PC-9 (cell line): Measurements from ENCODE around the gene BACH2. TPM values are rescaled to one million over a fixed set of nuclear protein-coding genes. Genes with fewer than 3 reads are reported as not detected.

ENCODE experiments used
- BruUV-seq: library from RNA; stranded (reverse); fragments of 400-500 nt; replicated peaks from 2 replicates; lab custom pipeline; 2021; lab: Mats Ljungman, UMichigan
- CTCF ChIA-PET: fragments of 300-600 bp; sonication (Branson Sonifier 250); formaldehyde crosslinking; loops from one replicate; lab custom pipeline; 2022; ENCODE audit warnings: antibody characterized with exemption; lab: Charles Lee
- POLR2A ChIA-PET: fragments of 300-600 bp; sonication (Branson Sonifier 250); formaldehyde crosslinking; loops from one replicate; lab custom pipeline; 2022; ENCODE audit warnings: antibody characterized with exemption; ENCODE audit not compliant: unreplicated experiment; lab: Charles Lee
- DNase-seq, 2 experiments: peaks; one replicate each; pipeline versions ENCODE4 v3.0.0 to v3.0.0-alpha.2; 2015 to 2022; ENCODE audit warnings: mixed read lengths in 1 of 2
- H2AFZ ChIP-seq: fragments of 200-600 bp; sonication (generic); 2 replicates; pipeline ENCODE4 v1.8.1; 2017; ENCODE audit warnings: antibody characterized with exemption
- H3F3A ChIP-seq: fragments of 200-600 bp; sonication (generic); 2 replicates; pipeline ENCODE4 v1.8.1; 2017; ENCODE audit warnings: antibody characterized with exemption, mild to moderate bottlenecking, low read depth; ENCODE audit not compliant: insufficient read depth
- H3K27ac ChIP-seq: fragments of 200-600 bp; sonication (generic); 2 replicates; pipeline ENCODE4 v1.6.1; 2016; ENCODE audit warnings: mixed run types
- H3K27me3 ChIP-seq: fragments of 200-600 bp; sonication (generic); 2 replicates; pipeline ENCODE4 v1.6.1; 2016; ENCODE audit warnings: low read depth, mixed run types; ENCODE audit not compliant: insufficient read depth
- H3K36me3 ChIP-seq: fragments of 200-600 bp; sonication (generic); 2 replicates; pipeline ENCODE4 v1.6.1; 2016; ENCODE audit warnings: low read depth, mixed run types
- H3K4me1 ChIP-seq: fragments of 200-600 bp; sonication (generic); replicated peaks from 2 replicates; pipeline ENCODE4 v1.6.1; 2016; ENCODE audit warnings: mixed run types; ENCODE audit not compliant: insufficient read depth
- H3K4me2 ChIP-seq: fragments of 200-600 bp; sonication (generic); 2 replicates; pipeline ENCODE4 v1.6.1; 2017; ENCODE audit warnings: mixed run types
- H3K4me3 ChIP-seq: fragments of 200-600 bp; sonication (generic); 2 replicates; pipeline ENCODE4 v1.6.1; 2016; ENCODE audit warnings: mixed run types
- H3K79me2 ChIP-seq: fragments of 200-600 bp; sonication (generic); 2 replicates; pipeline ENCODE4 v1.6.1; 2017; ENCODE audit warnings: low read depth, mixed run types
- H3K9me2 ChIP-seq: fragments of 200-600 bp; sonication (generic); 2 replicates; pipeline ENCODE4 v1.8.1; 2017; ENCODE audit warnings: mild to moderate bottlenecking; ENCODE audit not compliant: insufficient read depth
- H3K9me3 ChIP-seq: fragments of 200-600 bp; sonication (generic); 2 replicates; pipeline ENCODE4 v1.8.1; 2016; ENCODE audit warnings: low read depth; ENCODE audit not compliant: insufficient read depth
- H4K20me1 ChIP-seq: fragments of 200-600 bp; sonication (generic); 2 replicates; pipeline ENCODE4 v1.8.1; 2017; ENCODE audit not compliant: insufficient read depth
- EZH2 ChIP-seq: fragments of 200-600 bp; sonication (generic); IDR thresholded peaks from 2 replicates; pipeline ENCODE4 v1.8.0; 2017; ENCODE audit warnings: antibody characterized with exemption, low read depth
- intact Hi-C: fragments of 100-400 bp; cut with micrococcal nuclease; formaldehyde crosslinking; loops from one replicate; pipeline ENCODE4 v1.10.0; 2022; ENCODE audit not compliant: unreplicated experiment
- total RNA-seq: library from RNA; stranded (reverse); gene quantifications from 2 replicates; pipeline ENCODE4 v1.2.3, GENCODE V29; 2021
- TF ChIP-seq, protein P1 (sequence below): fragments of 200-600 bp; sonication (generic); conservative IDR thresholded peaks from 2 replicates; pipeline ENCODE4 v1.6.1; 2017; ENCODE audit warnings: mixed run types, antibody characterized with exemption, mild to moderate bottlenecking, moderate library complexity

Gene BACH2
- total RNA-seq, 1 experiment from 2014 or later, result 2.3 TPM

DNA sequence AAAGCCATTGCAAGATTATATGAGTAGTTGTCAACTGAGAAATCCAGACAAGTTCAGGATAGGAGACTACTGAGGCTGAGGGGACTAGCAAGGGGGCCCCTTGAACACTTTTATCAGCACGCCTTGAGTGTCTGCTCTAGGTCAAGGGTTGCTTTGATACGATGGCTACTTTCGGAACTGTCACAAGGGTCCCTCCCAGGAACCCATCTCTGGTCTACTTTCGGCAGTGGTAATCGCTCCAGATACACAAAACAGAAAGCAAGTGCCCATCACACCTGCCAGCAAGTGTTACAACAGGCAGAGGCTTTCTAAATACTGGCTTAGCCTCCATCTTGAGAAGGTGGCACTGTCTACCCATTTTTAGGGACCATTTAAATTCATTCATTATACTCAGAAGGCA lies 341.3 kb downstream of the BACH2 start:
- BruUV-seq, result no TSS peak
- Histone ChIP-seq H3K4me1 (no peaks in the 10 kb centered on the region), H3K27me3 (no peaks in the 10 kb centered on the region), H3K9me3 (no peaks in the 10 kb centered on the region), H3K27ac (no peak overlapping the region), H3K36me3 (no peaks in the 10 kb centered on the region), H3K4me2 (no peak overlapping the region), H3F3A (no peaks in the 10 kb centered on the region), H3K9me2 (no peaks in the 10 kb centered on the region), H2AFZ (no peak overlapping the region), H3K4me3 (no peak overlapping the region), H3K79me2 (no peaks in the 10 kb centered on the region), H4K20me1 (no peaks in the 10 kb centered on the region)
- ChIA-PET POLR2A (no interaction called here), CTCF (no interaction called here)
- no peak for DNase-seq
- intact Hi-C loops, result no loop called here
- TF ChIP-seq EZH2, result no peak
- TF ChIP-seq, protein P1, sequence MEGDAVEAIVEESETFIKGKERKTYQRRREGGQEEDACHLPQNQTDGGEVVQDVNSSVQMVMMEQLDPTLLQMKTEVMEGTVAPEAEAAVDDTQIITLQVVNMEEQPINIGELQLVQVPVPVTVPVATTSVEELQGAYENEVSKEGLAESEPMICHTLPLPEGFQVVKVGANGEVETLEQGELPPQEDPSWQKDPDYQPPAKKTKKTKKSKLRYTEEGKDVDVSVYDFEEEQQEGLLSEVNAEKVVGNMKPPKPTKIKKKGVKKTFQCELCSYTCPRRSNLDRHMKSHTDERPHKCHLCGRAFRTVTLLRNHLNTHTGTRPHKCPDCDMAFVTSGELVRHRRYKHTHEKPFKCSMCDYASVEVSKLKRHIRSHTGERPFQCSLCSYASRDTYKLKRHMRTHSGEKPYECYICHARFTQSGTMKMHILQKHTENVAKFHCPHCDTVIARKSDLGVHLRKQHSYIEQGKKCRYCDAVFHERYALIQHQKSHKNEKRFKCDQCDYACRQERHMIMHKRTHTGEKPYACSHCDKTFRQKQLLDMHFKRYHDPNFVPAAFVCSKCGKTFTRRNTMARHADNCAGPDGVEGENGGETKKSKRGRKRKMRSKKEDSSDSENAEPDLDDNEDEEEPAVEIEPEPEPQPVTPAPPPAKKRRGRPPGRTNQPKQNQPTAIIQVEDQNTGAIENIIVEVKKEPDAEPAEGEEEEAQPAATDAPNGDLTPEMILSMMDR, result no peak

DNA sequence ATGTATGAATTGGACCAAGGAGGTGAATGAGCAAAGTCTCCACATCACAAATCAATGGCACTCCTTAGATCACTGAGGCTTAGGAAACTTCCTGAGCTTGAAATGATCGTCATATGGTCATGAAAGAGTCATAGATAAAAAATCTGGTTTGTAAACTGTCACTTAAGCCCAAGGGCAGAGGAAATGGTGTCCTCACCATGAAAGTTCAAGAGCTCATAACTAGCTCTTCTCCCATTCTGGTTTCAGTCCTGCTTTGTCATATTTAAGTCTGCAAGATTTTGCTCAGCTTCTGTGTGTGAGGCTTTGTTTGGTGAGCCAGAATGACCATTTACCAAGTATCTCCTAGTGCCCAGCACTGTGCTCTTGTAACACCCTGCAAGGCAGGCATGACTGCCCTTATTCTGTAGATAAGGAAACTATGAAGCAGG lies 341.9 kb downstream of the BACH2 start:
- H3K4me3 ChIP-seq, result no peak overlapping the region
- no peaks in the 10 kb centered on the region for H3F3A ChIP-seq
- H3K9me2 ChIP-seq, result no peaks in the 10 kb centered on the region
- H3K27ac ChIP-seq, result no peak overlapping the region
- ChIA-PET POLR2A (no interaction called here), CTCF (no interaction called here)
- no TSS peak for BruUV-seq
- no peak overlapping the region for H2AFZ ChIP-seq
- H3K79me2 ChIP-seq, result no peaks in the 10 kb centered on the region
- no peaks in the 10 kb centered on the region for H3K36me3 ChIP-seq
- H3K27me3 ChIP-seq, result no peaks in the 10 kb centered on the region
- intact Hi-C loops, result no loop called here
- no peaks in the 10 kb centered on the region for H4K20me1 ChIP-seq
- H3K4me2 ChIP-seq, result no peak overlapping the region
- H3K9me3 ChIP-seq, result no peaks in the 10 kb centered on the region
- H3K4me1 ChIP-seq, result no peaks in the 10 kb centered on the region
- TF ChIP-seq EZH2, result no peak
- TF ChIP-seq, protein P1, result no peak
- DNase-seq, result no peak

DNA sequence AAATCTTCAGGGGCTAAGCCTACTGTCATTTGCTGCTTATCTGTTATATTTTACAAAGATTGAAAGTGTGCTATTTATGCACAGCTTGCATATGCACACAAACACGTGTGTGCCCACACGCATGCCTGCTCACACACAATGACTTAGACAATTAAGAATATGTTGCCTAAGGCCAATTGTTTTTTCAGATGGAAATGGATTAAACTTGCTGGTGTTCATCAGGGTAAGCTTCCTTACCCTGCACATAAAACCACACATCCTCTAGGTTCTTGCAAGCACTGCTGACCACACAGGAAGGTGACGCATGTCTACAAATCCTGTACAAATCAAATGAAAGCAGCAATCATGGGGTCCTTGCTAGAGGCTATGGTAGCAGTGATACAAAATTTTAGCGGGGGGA lies 344.0 kb downstream of the BACH2 start:
- H4K20me1 ChIP-seq, result no peaks in the 10 kb centered on the region
- DNase-seq, result no peak
- no peak overlapping the region for H2AFZ ChIP-seq
- H3K9me2 ChIP-seq, result no peaks in the 10 kb centered on the region
- BruUV-seq, result no TSS peak
- intact Hi-C loops, result no loop called here
- H3K27me3 ChIP-seq, result no peaks in the 10 kb centered on the region
- no peak overlapping the region for H3K4me2 ChIP-seq
- H3K4me1 ChIP-seq, result no peaks in the 10 kb centered on the region
- no peaks in the 10 kb centered on the region for H3K9me3 ChIP-seq
- POLR2A ChIA-PET, result no interaction called here
- no peak overlapping the region for H3K27ac ChIP-seq
- no peak overlapping the region for H3K4me3 ChIP-seq
- H3F3A ChIP-seq, result no peaks in the 10 kb centered on the region
- TF ChIP-seq, protein P1, result no peak
- TF ChIP-seq EZH2, result no peak
- no peaks in the 10 kb centered on the region for H3K36me3 ChIP-seq
- H3K79me2 ChIP-seq, result no peaks in the 10 kb centered on the region
- CTCF ChIA-PET, result no interaction called here
